ENCODE data around the gene SMIM43.

- TF ChIP-seq ATF3 (IDR thresholded peaks at IDR 0.05) (no peak), MAX (IDR thresholded peaks at IDR 0.05) (no peak), CTCF (IDR thresholded peaks at IDR 0.05; ENCODE audit: low read depth, low read length, missing input control) (no peak), GABPA (IDR thresholded peaks at IDR 0.05 in 1 of 2, conservative IDR thresholded peaks at IDR 0.05 in 1 of 2) (no peak), SP1 (IDR thresholded peaks at IDR 0.05) (no peak), JUND (IDR thresholded peaks at IDR 0.05) (no peak), RAD21 (IDR thresholded peaks at IDR 0.05) (no peak)
These were observed 15.7 kb downstream of the SMIM43 start for GRCh38 chr4:121749225-121749624.

All from liver (tissue), 3 donors.